Measurements from ENCODE around the gene TRMT61A. TPM values are rescaled to one million over a fixed set of nuclear protein-coding genes. Genes with fewer than 3 reads are reported as not detected.

The TRMT61A gene
- total and polyA plus RNA-seq, 2 of the 13 experiments (the other 11 are each of a cell fraction or from before 2014, with no cell fraction given), result 6.5 to 13.6 TPM

- H3K79me2 ChIP-seq (ENCODE audit: insufficient read depth, low read length), result no peaks in the 10 kb centered on the region
- no peak for DNase-seq (ENCODE audit: low spot score)
- intact Hi-C loops (cut with micrococcal nuclease; ENCODE audit: unreplicated experiment) (no loop called here), in situ Hi-C loops (cut with HindIII; ENCODE audit: extremely low pct_ligation_motif_present, low pct_unique_long_range_greater_than_20kb) (no loop called here)
- WGBS (ENCODE audit: low lambda C conversion rate), result 71% methylated on average over 1 of the region's 2 CpGs
- no peak for ATAC-seq
- ChIA-PET POLR2A (no interaction called here), CTCF (ENCODE audit: low intra/inter-chr PET ratio, low total read pairs) (interaction anchor here (0.9 kb wide), 1 partner anchor 51 kb away, joined by 3 read pairs; no protein-coding TSS in a partner anchor)
- no peak overlapping the region for H3K4me3 ChIP-seq (replicated peaks in 1 of 3; ENCODE audit: insufficient read depth in 1 of 3, low read depth in 2 of 3, low read length in 3 of 3)
- H3K27ac ChIP-seq (ENCODE audit: extremely low read length, insufficient read depth, low read length), result no peak overlapping the region
- H3K4me2 ChIP-seq (ENCODE audit: low read depth, low read length), result no peak overlapping the region
- BruUV-seq (replicated peaks), result no TSS peak
- no peak overlapping the region for H2AFZ ChIP-seq (ENCODE audit: low read length)
- H3K4me1 ChIP-seq (ENCODE audit: insufficient read depth, low read length), result peaks cover 8% of the 10 kb centered on the region
- H3K9ac ChIP-seq (ENCODE audit: insufficient read depth, low read depth, low read length), result no peak overlapping the region
- no peak for FAIRE-seq
- peaks cover 6 to 46% of the 10 kb centered on the region in 2 experiments for H3K36me3 ChIP-seq (replicated peaks in 1 of 2; ENCODE audit: control insufficient read depth in 1 of 2, insufficient read depth in 2 of 2, low read length in 2 of 2)
- no peaks in the 10 kb centered on the region for H3K9me3 ChIP-seq (ENCODE audit: low read length)
- no peaks in the 10 kb centered on the region for H4K20me1 ChIP-seq (ENCODE audit: insufficient read depth, low read length)
- no peaks in the 10 kb centered on the region for H3K27me3 ChIP-seq (ENCODE audit: control insufficient read depth in 1 of 2, insufficient read depth in 2 of 2, low read length in 2 of 2)
- no peak for TF ChIP-seq ZSCAN31 (CRISPR knock-in tag; IDR thresholded peaks at IDR 0.05; ENCODE audit: low read depth)
- TF ChIP-seq RAD21 (CRISPR knock-in tag; IDR thresholded peaks at IDR 0.05), result no peak
- TF ChIP-seq ZNF530 (CRISPR knock-in tag; IDR thresholded peaks at IDR 0.05; ENCODE audit: low read depth), result no peak
- no peak for TF ChIP-seq KDM4B (CRISPR knock-in tag; IDR thresholded peaks at IDR 0.05)
- TF ChIP-seq, protein P1, sequence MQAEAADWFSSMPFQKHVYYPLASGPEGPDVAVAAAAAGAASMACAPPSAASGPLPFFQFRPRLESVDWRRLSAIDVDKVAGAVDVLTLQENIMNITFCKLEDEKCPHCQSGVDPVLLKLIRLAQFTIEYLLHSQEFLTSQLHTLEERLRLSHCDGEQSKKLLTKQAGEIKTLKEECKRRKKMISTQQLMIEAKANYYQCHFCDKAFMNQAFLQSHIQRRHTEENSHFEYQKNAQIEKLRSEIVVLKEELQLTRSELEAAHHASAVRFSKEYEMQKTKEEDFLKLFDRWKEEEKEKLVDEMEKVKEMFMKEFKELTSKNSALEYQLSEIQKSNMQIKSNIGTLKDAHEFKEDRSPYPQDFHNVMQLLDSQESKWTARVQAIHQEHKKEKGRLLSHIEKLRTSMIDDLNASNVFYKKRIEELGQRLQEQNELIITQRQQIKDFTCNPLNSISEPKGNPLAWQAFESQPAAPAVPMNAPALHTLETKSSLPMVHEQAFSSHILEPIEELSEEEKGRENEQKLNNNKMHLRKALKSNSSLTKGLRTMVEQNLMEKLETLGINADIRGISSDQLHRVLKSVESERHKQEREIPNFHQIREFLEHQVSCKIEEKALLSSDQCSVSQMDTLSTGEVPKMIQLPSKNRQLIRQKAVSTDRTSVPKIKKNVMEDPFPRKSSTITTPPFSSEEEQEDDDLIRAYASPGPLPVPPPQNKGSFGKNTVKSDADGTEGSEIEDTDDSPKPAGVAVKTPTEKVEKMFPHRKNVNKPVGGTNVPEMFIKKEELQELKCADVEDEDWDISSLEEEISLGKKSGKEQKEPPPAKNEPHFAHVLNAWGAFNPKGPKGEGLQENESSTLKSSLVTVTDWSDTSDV (CRISPR knock-in tag; IDR thresholded peaks at IDR 0.05), result no peak
- no peak for TF ChIP-seq ZNF160 (CRISPR knock-in tag; IDR thresholded peaks at IDR 0.05)
- TF ChIP-seq ZNF180 (CRISPR knock-in tag; IDR thresholded peaks at IDR 0.05; ENCODE audit: borderline replicate concordance, low read depth), result no peak
- no peak for TF ChIP-seq ZC3H4 (CRISPR knock-in tag; IDR thresholded peaks at IDR 0.05; ENCODE audit: borderline replicate concordance)
- TF ChIP-seq ETV5 (CRISPR knock-in tag; IDR thresholded peaks at IDR 0.05; ENCODE audit: borderline replicate concordance), result no peak
- TF ChIP-seq RNF219 (CRISPR knock-in tag; IDR thresholded peaks at IDR 0.05), result no peak
- TF ChIP-seq NCOR1 (IDR thresholded peaks at IDR 0.05; ENCODE audit: borderline replicate concordance, low read length), result no peak
- no peak for TF ChIP-seq ZNF281 (CRISPR knock-in tag; IDR thresholded peaks at IDR 0.05; ENCODE audit: borderline replicate concordance)
- no peak for TF ChIP-seq ZNF850 (CRISPR knock-in tag; conservative IDR thresholded peaks at IDR 0.05)
- TF ChIP-seq, protein P2, sequence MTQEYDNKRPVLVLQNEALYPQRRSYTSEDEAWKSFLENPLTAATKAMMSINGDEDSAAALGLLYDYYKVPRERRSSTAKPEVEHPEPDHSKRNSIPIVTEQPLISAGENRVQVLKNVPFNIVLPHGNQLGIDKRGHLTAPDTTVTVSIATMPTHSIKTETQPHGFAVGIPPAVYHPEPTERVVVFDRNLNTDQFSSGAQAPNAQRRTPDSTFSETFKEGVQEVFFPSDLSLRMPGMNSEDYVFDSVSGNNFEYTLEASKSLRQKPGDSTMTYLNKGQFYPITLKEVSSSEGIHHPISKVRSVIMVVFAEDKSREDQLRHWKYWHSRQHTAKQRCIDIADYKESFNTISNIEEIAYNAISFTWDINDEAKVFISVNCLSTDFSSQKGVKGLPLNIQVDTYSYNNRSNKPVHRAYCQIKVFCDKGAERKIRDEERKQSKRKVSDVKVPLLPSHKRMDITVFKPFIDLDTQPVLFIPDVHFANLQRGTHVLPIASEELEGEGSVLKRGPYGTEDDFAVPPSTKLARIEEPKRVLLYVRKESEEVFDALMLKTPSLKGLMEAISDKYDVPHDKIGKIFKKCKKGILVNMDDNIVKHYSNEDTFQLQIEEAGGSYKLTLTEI (CRISPR knock-in tag; conservative IDR thresholded peaks at IDR 0.05), result no peak
- TF ChIP-seq FOSL2 (CRISPR knock-in tag; IDR thresholded peaks at IDR 0.05), result no peak
- no peak for TF ChIP-seq ZNF562 (CRISPR knock-in tag; IDR thresholded peaks at IDR 0.05; ENCODE audit: borderline replicate concordance)
Observed at GRCh38 chr14:103495854-103496253, 33.1 kb upstream of the TRMT61A start.
